ENCODE data around the gene KRT36. TPM values are rescaled to one million over a fixed set of nuclear protein-coding genes. Genes with fewer than 3 reads are reported as not detected.

Gene KRT36
- total and polyA plus RNA-seq, 2 of the 8 experiments (the other 6 are each of a cell fraction or from before 2014, with no cell fraction given): not detected

DNA sequence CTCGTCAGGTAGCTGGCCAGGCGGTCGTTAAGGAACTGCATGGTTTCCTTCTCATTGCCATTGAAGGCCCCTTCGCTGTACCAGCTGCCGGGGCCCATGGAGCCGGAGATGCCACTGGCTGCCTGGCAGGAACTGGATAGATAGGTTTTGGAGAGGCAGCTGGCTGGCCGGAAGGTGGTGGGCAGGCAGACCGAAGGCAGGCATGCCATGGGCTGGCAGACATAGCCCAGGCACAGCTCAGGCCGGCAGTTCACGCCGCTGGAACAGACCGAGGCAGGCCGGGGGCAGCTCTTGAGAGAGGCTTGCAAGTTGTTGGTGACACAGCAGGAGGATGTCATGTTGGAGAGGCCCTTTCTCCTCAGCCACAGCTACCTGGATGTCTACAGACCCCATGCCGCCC lies 22.7 kb downstream of the KRT36 start, which contains the start of gene KRT32:
TSS of gene KRT32 (minus strand) at position 399 of the 400 bp plus-strand sequence. CDS start at position 338, 61 bp downstream.
- no peak within 1 kb of the TSS for H3K27ac ChIP-seq (ENCODE audit: low read depth, low read length)
- no peaks in the 10 kb centered on the region for H3K36me3 ChIP-seq (ENCODE audit: control insufficient read depth in 2 of 4, insufficient read depth in 4 of 4, low read length in 3 of 4)
- H3K79me1 ChIP-seq (ENCODE audit: low read depth, low read length): no peaks in the 10 kb centered on the region
- H3K56ac ChIP-seq (replicated peaks; ENCODE audit: insufficient read length, low read depth, low read length): no peak within 1 kb of the TSS
- no peaks in the 10 kb centered on the region; a peak in 1 of 4 replicates for H3K9me3 ChIP-seq (ENCODE audit: insufficient read depth in 2 of 2, low read depth in 1 of 2, low read length in 1 of 2)
- H2AFZ ChIP-seq (ENCODE audit: low read length): no peak within 1 kb of the TSS
- no peak within 1 kb of the TSS for H2AK5ac ChIP-seq (ENCODE audit: low read depth, low read length)
- H4K20me1 ChIP-seq (replicated peaks in 1 of 2; ENCODE audit: control insufficient read depth in 1 of 2, insufficient read depth in 2 of 2, low read length in 2 of 2): no peaks in the 10 kb centered on the region
- H3K23me2 ChIP-seq (ENCODE audit: low read depth, low read length): no peaks in the 10 kb centered on the region
- no peaks in the 10 kb centered on the region for H3K27me3 ChIP-seq (replicated peaks in 1 of 4; ENCODE audit: control insufficient read depth in 3 of 4, extremely low read depth in 1 of 4, insufficient read depth in 3 of 4, low read length in 3 of 4)
- H3K4me1 ChIP-seq (replicated peaks in 1 of 4; ENCODE audit: control insufficient read depth in 3 of 4, insufficient read depth in 4 of 4, low read length in 3 of 4): no peaks in the 10 kb centered on the region
- H4K91ac ChIP-seq (replicated peaks; ENCODE audit: insufficient read length, low read length): no peak within 1 kb of the TSS
- no peak within 1 kb of the TSS for H3K4ac ChIP-seq (replicated peaks; ENCODE audit: insufficient read length, low read depth, low read length)
- WGBS, 2 experiments (ENCODE audit: extremely low coverage in 1 of 2, insufficient coverage in 1 of 2, insufficient read length in 1 of 2, insufficient replicate concordance in 2 of 2, low coverage in 1 of 2, low lambda C conversion rate in 2 of 2, missing lambda C conversion rate in 1 of 2): 96% methylated on average over 14 of the region's 14 CpGs; no CpG with 5 or more reads in 1 of the 2 experiments
- H3K14ac ChIP-seq (ENCODE audit: insufficient read length): no peak within 1 kb of the TSS
- no peak within 1 kb of the TSS for H3K4me2 ChIP-seq (ENCODE audit: insufficient read depth in 1 of 2, low read depth in 2 of 2, low read length in 2 of 2)
- no peak within 1 kb of the TSS for H3K23ac ChIP-seq (ENCODE audit: insufficient read length)
- no peak within 1 kb of the TSS for H2BK5ac ChIP-seq (ENCODE audit: low read depth, low read length)
- no peak within 1 kb of the TSS for H3K4me3 ChIP-seq (ENCODE audit: extremely low read depth in 1 of 4, insufficient read depth in 2 of 4, low read depth in 3 of 4, low read length in 4 of 4)
- no peak within 1 kb of the TSS for H2BK15ac ChIP-seq (ENCODE audit: low read length)
- no peak within 1 kb of the TSS for H3K9ac ChIP-seq (replicated peaks in 1 of 4; ENCODE audit: extremely low read depth in 1 of 4, low read depth in 3 of 4, low read length in 3 of 4)
- no peak within 1 kb of the TSS for H2BK120ac ChIP-seq (replicated peaks; ENCODE audit: low read depth, low read length)
- CTCF ChIA-PET (ENCODE audit: partially characterized antibody): interaction anchor here (0.7 to 1.5 kb wide), 4 partner anchors 22 to 604 kb away, joined by 3 to 6 read pairs (median 4); partner anchors contain the start of gene KRT36
- FAIRE-seq (no peak), DNase-seq (ENCODE audit: low read depth in 1 of 2, low spot score in 2 of 2) (no peak)
- no peak within 1 kb of the TSS for H4K8ac ChIP-seq (ENCODE audit: extremely low read depth, insufficient read depth, low read length)
- no peak within 1 kb of the TSS for H2BK12ac ChIP-seq (ENCODE audit: low read depth, low read length)
- H3K79me2 ChIP-seq (ENCODE audit: control insufficient read depth in 1 of 2, insufficient read depth in 2 of 2, low read length in 2 of 2): no peaks in the 10 kb centered on the region
- H4K5ac ChIP-seq (ENCODE audit: insufficient read length, low read depth, low read length): no peak within 1 kb of the TSS
- no peak within 1 kb of the TSS for H3K18ac ChIP-seq (ENCODE audit: extremely low read depth, low read length)
- POLR2A ChIA-PET (ENCODE audit: partially characterized antibody): no interaction called here
- H2BK20ac ChIP-seq (ENCODE audit: low read length): no peak within 1 kb of the TSS
- TF ChIP-seq BRCA1 (IDR thresholded peaks at IDR 0.05; ENCODE audit: low read depth, low read length) (no peak), ZNF274 (IDR thresholded peaks at IDR 0.05; ENCODE audit: borderline replicate concordance, extremely low read depth, low read length) (no peak), TCF12 (IDR thresholded peaks at IDR 0.05; ENCODE audit: low read depth, low read length) (no peak), JUN (IDR thresholded peaks at IDR 0.05; ENCODE audit: low read depth, low read length) (no peak), POU5F1 (IDR thresholded peaks at IDR 0.05; ENCODE audit: low read depth, low read length) (no peak)
